ENCODE data around the gene LIN52. TPM values are rescaled to one million over a fixed set of nuclear protein-coding genes. Genes with fewer than 3 reads are reported as not detected.

LIN52 gene
- polyA plus RNA-seq, 1 donor from 2014 or later = 57.9 TPM

GRCh38 chr14:74064426-74064825 is 20.3 kb upstream of the LIN52 start:
- Histone ChIP-seq H3K9ac (ENCODE audit: low read length) (no peak overlapping the region), H3K9me2 (ENCODE audit: insufficient read depth, low read length) (no peaks in the 10 kb centered on the region), H3K27me3 (ENCODE audit: insufficient read depth, low read depth, low read length) (no peaks in the 10 kb centered on the region), H3K36me3 (ENCODE audit: insufficient read depth, low read length) (no peaks in the 10 kb centered on the region), H2AFZ (ENCODE audit: low read depth, low read length) (no peak overlapping the region), H3K27ac (ENCODE audit: low read length) (no peak overlapping the region), H4K20me1 (ENCODE audit: insufficient read depth) (no peaks in the 10 kb centered on the region), H3K4me2 (ENCODE audit: low read length) (no peak overlapping the region), H3K4me3 (ENCODE audit: low read length) (no peak overlapping the region), H3F3A (ENCODE audit: insufficient read depth, low read length, poor library complexity, severe bottlenecking) (no peaks in the 10 kb centered on the region), H3K79me2 (replicated peaks; ENCODE audit: insufficient read depth, low read length) (no peaks in the 10 kb centered on the region), H3K9me3 (ENCODE audit: low read length) (no peaks in the 10 kb centered on the region)
- TF ChIP-seq EZH2 (IDR thresholded peaks at IDR 0.05; ENCODE audit: borderline replicate concordance, insufficient read depth, low read length, poor library complexity, severe bottlenecking) = no peak
- no peak for TF ChIP-seq MXI1 (conservative IDR thresholded peaks at IDR 0.05; ENCODE audit: poor library complexity, severe bottlenecking)
- TF ChIP-seq REST (IDR thresholded peaks at IDR 0.05; ENCODE audit: borderline replicate concordance) = no peak
- TF ChIP-seq SMC3 (conservative IDR thresholded peaks at IDR 0.05; ENCODE audit: poor library complexity) = no peak
- TF ChIP-seq TAF1 (IDR thresholded peaks at IDR 0.05; ENCODE audit: low read depth) = no peak
- TF ChIP-seq POLR2AphosphoS5 (IDR thresholded peaks at IDR 0.05) = no peak
- TF ChIP-seq CTCF (IDR thresholded peaks at IDR 0.05; ENCODE audit: poor library complexity, severe bottlenecking) = no peak

DNA sequence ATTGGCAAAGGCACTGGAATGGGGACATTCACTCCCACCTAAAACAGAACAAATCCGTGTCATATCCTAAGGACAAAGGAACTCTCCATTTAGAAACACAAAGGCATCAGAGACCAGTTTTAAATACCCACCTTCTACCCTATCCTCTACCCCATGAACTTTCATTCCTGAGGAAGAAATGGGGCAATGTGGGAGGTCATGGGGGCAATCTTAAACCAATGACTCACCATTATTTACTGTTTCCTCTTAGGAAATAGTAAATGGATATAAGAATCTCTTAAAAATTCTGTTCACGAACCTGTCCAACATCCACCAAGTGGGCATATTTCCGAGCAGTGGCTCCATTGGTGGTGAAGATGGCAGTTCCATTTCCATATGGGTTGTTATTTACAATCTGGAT is 19.9 kb upstream of the LIN52 start:
- Histone ChIP-seq H3F3A (ENCODE audit: insufficient read depth, low read length, poor library complexity, severe bottlenecking) (no peaks in the 10 kb centered on the region), H3K9me2 (ENCODE audit: insufficient read depth, low read length) (no peaks in the 10 kb centered on the region), H2AFZ (ENCODE audit: low read depth, low read length) (no peak overlapping the region), H3K9ac (ENCODE audit: low read length) (no peak overlapping the region), H3K27me3 (ENCODE audit: insufficient read depth, low read depth, low read length) (no peaks in the 10 kb centered on the region), H3K27ac (ENCODE audit: low read length) (no peak overlapping the region), H3K4me2 (ENCODE audit: low read length) (no peak overlapping the region), H3K79me2 (replicated peaks; ENCODE audit: insufficient read depth, low read length) (no peaks in the 10 kb centered on the region), H3K9me3 (ENCODE audit: low read length) (no peaks in the 10 kb centered on the region), H4K20me1 (ENCODE audit: insufficient read depth) (no peaks in the 10 kb centered on the region), H3K4me3 (ENCODE audit: low read length) (no peak overlapping the region), H3K36me3 (ENCODE audit: insufficient read depth, low read length) (no peaks in the 10 kb centered on the region)
- TF ChIP-seq MXI1 (conservative IDR thresholded peaks at IDR 0.05; ENCODE audit: poor library complexity, severe bottlenecking) (no peak), REST (IDR thresholded peaks at IDR 0.05; ENCODE audit: borderline replicate concordance) (no peak), SMC3 (conservative IDR thresholded peaks at IDR 0.05; ENCODE audit: poor library complexity) (no peak), CTCF (IDR thresholded peaks at IDR 0.05; ENCODE audit: poor library complexity, severe bottlenecking) (no peak), POLR2AphosphoS5 (IDR thresholded peaks at IDR 0.05) (no peak), EP300 (conservative IDR thresholded peaks at IDR 0.05; ENCODE audit: poor library complexity, severe bottlenecking) (no peak), RAD21 (conservative IDR thresholded peaks at IDR 0.05) (no peak), TAF1 (IDR thresholded peaks at IDR 0.05; ENCODE audit: low read depth) (no peak), EZH2 (IDR thresholded peaks at IDR 0.05; ENCODE audit: borderline replicate concordance, insufficient read depth, low read length, poor library complexity, severe bottlenecking) (no peak)
